Thymus (tissue), 11 donors: ENCODE results near the gene SDF2L1. TPM values are rescaled to one million over a fixed set of nuclear protein-coding genes. Genes with fewer than 3 reads are reported as not detected.
"Not testable (repeated sequence)": the region's sequence is repeated elsewhere in the genome, so short reads cannot be mapped to it uniquely, and the experiment has no call there.

Experiments used
- DNase-seq, 9 donors: peaks; one replicate each; pipeline ENCODE4 v3.0.0-alpha.2; 2013; ENCODE audit warnings: low spot score in 9 of 9, low read depth in 6 of 9, missing footprints in 1 of 9
- H3K27ac ChIP-seq, 2 donors: one replicate each; pipeline ENCODE4 v1.5.1; 2013; ENCODE audit warnings: control low read depth in 1 of 2, low read depth in 1 of 2, low read length in 1 of 2, mild to moderate bottlenecking in 1 of 2, moderate library complexity in 1 of 2
- H3K27me3 ChIP-seq, 2 donors: one replicate each; pipeline ENCODE4 v1.5.1; 2013; ENCODE audit warnings: low read length in 1 of 2; ENCODE audit not compliant: control insufficient read depth in 2 of 2, insufficient read depth in 1 of 2
- H3K36me3 ChIP-seq, 2 donors: one replicate each; pipeline ENCODE4 v1.5.1; 2013; ENCODE audit warnings: low read length in 1 of 2, mild to moderate bottlenecking in 1 of 2, moderate library complexity in 1 of 2; ENCODE audit not compliant: control insufficient read depth in 2 of 2, insufficient read depth in 2 of 2
- H3K4me1 ChIP-seq, 2 donors: one replicate each; pipeline ENCODE4 v1.5.1; 2013; ENCODE audit warnings: low read length in 2 of 2; ENCODE audit not compliant: control insufficient read depth in 2 of 2, insufficient read depth in 2 of 2
- H3K4me3 ChIP-seq, 2 donors: one replicate each; pipeline ENCODE4 v1.5.1; 2013; ENCODE audit warnings: low read length in 2 of 2, control low read depth in 1 of 2, mild to moderate bottlenecking in 1 of 2
- H3K9me3 ChIP-seq, 2 donors: one replicate each; pipeline ENCODE4 v1.5.1; 2013; ENCODE audit warnings: low read length in 1 of 2, mild to moderate bottlenecking in 1 of 2; ENCODE audit not compliant: control insufficient read depth in 2 of 2, insufficient read depth in 1 of 2
- WGBS: extraction: QIAGEN DNeasy Blood & Tissue Kit; methylation state at CpG from one replicate; pipeline ENCODE4 v1.1.7; 2013; 5-methylcytosine and 5-hydroxymethylcytosine counted together
- polyA plus RNA-seq: library from polyadenylated mRNA; stranded (reverse); fragments of 200-250 nt; gene quantifications from one replicate; pipeline ENCODE4 v1.2.3, GENCODE V29; 2013
- total RNA-seq: library from RNA; stranded (reverse); fragments of 120-200 nt; gene quantifications from one replicate; pipeline ENCODE4 v1.2.4, GENCODE V29; 2013
- donor health status: healthy.

SDF2L1 gene
- total and polyA plus RNA-seq, 2 donors = 21.7 to 22.8 TPM

DNA sequence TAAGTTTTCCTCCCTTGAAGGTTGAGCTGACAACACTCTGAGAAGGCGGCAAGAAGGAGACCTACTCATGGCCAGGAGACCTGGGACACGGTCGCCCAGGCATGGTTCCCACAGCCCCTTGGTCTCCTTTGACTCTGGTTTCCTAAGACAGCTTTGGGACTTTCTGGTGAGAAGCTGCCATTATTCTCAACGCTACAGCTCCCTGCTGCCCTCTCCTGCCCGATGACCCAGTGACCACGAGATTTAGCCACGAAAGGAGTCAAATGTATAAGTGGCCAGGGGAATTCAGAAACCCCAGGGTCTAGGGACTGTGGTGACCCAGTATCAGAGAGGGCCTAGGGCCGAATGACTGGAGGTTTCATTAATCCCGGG lies 699 bp upstream of the SDF2L1 start:
- no peak overlapping the region for H3K27ac ChIP-seq
- H3K4me3 ChIP-seq = peak overlapping the region; percentile 42 to 51
- WGBS = 13% methylated on average over 9 of the region's 9 CpGs

GRCh38 chr22:21642584-21643448 lies 714 bp downstream of the SDF2L1 start:
- Histone ChIP-seq H3K4me3 (peak overlapping the region; percentile 69 to 85), H3K4me1 (peaks cover 15 to 21% of the 10 kb centered on the region in 2 donors), H3K36me3 (peaks cover 13 to 21% of the 10 kb centered on the region in 2 donors), H3K9me3 (no peaks in the 10 kb centered on the region), H3K27ac (peak overlapping the region; percentile 47 to 55), H3K27me3 (peaks cover 5 to 8% of the 10 kb centered on the region in 2 donors)
- WGBS = 1% methylated on average over 56 of the region's 56 CpGs
- DNase-seq = peak in 3 of 9 donors; percentile 57 to 79 (median 61)

More for the DNA sequence above, 699 bp upstream of the SDF2L1 start:
- Histone ChIP-seq H3K27me3 (peaks cover 5 to 8% of the 10 kb centered on the region in 2 donors), H3K36me3 (peaks cover 11 to 18% of the 10 kb centered on the region in 2 donors), H3K4me1 (peaks cover 15 to 19% of the 10 kb centered on the region in 2 donors), H3K9me3 (no peaks in the 10 kb centered on the region)
- peak in 1 of 9 donors; percentile 19 for DNase-seq

DNA sequence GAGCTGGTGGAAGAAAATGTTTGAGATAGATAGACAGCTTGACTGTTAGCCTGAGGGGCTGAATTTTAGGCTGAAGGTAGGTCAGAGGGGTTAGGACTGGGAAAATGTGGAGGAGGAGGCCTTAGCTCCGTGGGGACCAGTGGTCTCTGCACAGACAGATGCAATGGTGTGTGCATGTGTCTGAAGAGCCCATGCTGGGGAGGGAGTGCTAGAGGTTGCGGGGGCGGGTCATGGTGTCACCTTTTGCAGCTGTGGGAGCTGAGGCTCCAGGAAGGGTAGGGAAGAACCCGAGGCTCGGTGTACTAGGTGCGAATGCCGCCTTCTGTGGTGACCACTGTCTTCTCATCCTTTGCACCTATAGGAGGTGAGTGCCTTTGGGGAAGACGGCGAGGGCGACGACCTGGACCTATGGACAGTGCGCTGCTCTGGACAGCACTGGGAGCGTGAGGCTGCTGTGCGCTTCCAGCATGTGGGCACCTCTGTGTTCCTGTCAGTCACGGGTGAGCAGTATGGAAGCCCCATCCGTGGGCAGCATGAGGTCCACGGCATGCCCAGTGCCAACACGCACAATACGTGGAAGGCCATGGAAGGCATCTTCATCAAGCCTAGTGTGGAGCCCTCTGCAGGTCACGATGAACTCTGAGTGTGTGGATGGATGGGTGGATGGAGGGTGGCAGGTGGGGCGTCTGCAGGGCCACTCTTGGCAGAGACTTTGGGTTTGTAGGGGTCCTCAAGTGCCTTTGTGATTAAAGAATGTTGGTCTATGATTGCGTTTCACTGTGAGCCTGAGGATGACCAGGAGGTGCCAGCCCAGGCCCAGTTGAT lies 1.6 kb downstream of the SDF2L1 start:
- no peak for DNase-seq
- Histone ChIP-seq H3K27ac (no peak overlapping the region), H3K9me3 (no peaks in the 10 kb centered on the region), H3K36me3 (peaks cover 13 to 28% of the 10 kb centered on the region in 2 donors), H3K27me3 (peaks cover 5 to 8% of the 10 kb centered on the region in 2 donors), H3K4me1 (peaks cover 15 to 21% of the 10 kb centered on the region in 2 donors), H3K4me3 (peak overlapping the region in 1 of 2 donors; percentile 85)
- WGBS = 94% methylated on average over 22 of the region's 22 CpGs

DNA sequence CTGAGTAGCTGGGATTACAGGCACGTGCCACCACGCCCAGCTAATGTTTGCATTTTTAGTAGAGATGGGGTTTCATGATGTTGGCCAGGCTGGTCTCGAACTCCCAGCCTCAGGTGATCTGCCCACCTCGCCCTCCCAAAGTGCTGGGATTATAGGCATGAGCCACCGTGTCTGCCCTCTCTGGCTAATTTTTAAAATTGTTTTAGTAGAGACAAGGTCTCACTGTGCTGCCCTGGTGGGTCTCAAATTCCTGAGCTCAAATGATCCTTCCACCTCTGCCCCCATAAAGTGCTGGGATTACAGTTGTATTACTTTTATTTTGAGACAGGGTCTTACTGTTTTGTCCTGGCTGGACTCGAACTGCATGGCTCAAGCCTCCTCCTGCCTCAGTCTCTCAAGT lies 3.4 kb downstream of the SDF2L1 start:
- not testable (repeated sequence) for H3K9me3 ChIP-seq, H3K27ac ChIP-seq, H3K27me3 ChIP-seq, H3K4me3 ChIP-seq, DNase-seq
- peaks cover 15 to 35% of the 10 kb centered on the region in 2 donors for H3K36me3 ChIP-seq
- WGBS = 98% methylated on average over 6 of the region's 6 CpGs
- H3K4me1 ChIP-seq = peaks cover 17 to 22% of the 10 kb centered on the region in 2 donors

GRCh38 chr22:21646608-21647590 lies 4.8 kb downstream of the SDF2L1 start:
- Histone ChIP-seq H3K9me3 (no peaks in the 10 kb centered on the region), H3K27me3 (peaks cover 0 to 3% of the 10 kb centered on the region in 2 donors), H3K27ac (no peak overlapping the region), H3K4me1 (peaks cover 17 to 27% of the 10 kb centered on the region in 2 donors), H3K4me3 (no peak overlapping the region), H3K36me3 (peaks cover 15 to 35% of the 10 kb centered on the region in 2 donors)
- 60% methylated on average over 14 of the region's 14 CpGs for WGBS
- peak in 6 of 9 donors; percentile 71 to 91 (median 80) for DNase-seq

DNA sequence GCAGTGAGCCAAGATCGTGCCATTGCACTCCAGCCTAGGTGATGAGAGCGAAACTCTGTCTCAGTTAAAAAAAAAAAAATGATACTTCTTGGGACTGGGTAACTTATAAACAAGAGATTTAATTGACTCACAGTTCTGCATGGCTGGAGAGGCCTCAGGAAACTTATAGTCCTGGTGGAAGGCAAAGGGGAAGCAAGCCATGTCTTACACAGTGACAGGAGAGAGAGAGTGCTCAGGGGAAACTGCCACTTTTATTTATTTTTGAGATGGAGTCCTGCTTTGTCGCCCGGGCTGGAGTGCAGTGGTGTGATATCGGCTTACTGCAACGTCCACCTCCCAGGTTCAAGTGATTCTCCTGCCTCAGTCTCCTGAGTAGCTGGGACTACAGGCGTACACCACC lies 8.2 kb downstream of the SDF2L1 start:
- Histone ChIP-seq H3K4me3 (no peak overlapping the region), H3K9me3 (no peaks in the 10 kb centered on the region), H3K36me3 (peaks cover 8 to 32% of the 10 kb centered on the region in 2 donors), H3K4me1 (peaks cover 14 to 31% of the 10 kb centered on the region in 2 donors), H3K27me3 (peaks cover 0 to 11% of the 10 kb centered on the region in 2 donors), H3K27ac (no peak overlapping the region)
- WGBS = 98% methylated on average over 7 of the region's 7 CpGs
- DNase-seq = no peak

DNA sequence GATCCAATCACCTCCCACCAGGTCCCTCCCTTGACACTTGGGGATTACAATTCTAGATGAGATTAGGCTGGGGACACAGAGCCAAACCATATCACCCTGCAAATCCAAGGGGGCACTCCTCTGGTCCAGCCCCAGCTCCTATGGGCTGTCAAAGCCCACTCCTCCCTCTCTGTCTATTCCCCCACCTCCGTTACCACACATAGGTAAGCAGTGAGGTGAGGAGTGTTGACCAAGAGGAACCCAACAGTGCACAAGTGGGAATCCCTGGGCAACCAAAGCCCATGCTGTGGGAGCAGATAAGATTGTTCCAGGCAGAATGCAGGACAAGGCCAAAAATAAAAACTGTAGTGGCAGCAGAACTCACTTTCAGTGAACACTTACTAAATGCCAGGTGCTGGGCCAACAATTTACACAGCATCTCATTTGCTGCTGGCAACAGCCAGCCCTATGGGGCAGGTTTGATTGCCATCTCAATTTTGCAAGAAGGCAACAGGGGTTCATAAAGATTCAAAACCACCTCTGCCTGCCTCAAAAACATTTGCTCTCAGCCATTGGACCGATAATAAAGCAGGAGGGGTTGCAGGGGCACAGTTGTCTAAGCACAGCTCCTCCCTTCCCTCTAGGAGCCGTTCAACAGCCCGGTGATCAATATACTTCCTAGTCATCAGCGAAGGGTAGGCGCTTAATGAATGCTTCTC lies 8.9 kb downstream of the SDF2L1 start:
- H3K9me3 ChIP-seq = no peaks in the 10 kb centered on the region
- H3K27me3 ChIP-seq = peaks cover 0 to 11% of the 10 kb centered on the region in 2 donors
- H3K4me1 ChIP-seq = peaks cover 14 to 31% of the 10 kb centered on the region in 2 donors
- peaks cover 8 to 28% of the 10 kb centered on the region in 2 donors for H3K36me3 ChIP-seq
- DNase-seq = peak in 1 of 9 donors; percentile 24
- peak overlapping the region in 1 of 2 donors; percentile 14 for H3K27ac ChIP-seq
- 18% methylated on average over 6 of the region's 6 CpGs for WGBS
- peak overlapping the region in 1 of 2 donors; percentile 65 for H3K4me3 ChIP-seq
